K562 (cell line): ENCODE data around the gene HEXIM2. TPM values are rescaled to one million over a fixed set of nuclear protein-coding genes. Genes with fewer than 3 reads are reported as not detected.

Experiments
- BHLHE40 ChIP-seq: IDR thresholded peaks from 2 replicates; pipeline ENCODE4 v1.6.1; 2011; ENCODE audit warnings: low read length, improper control_type of control experiment
- CEBPB ChIP-seq: fragments of 450-650 bp; IDR thresholded peaks from 2 replicates; pipeline ENCODE4 v1.6.1; 2016; ENCODE audit warnings: missing genetic modification characterization, missing compliant biosample characterization
- CGGBP1 ChIP-seq: fragments of 250-450 bp; sonication (Bioruptor Pico); IDR thresholded peaks from 2 replicates; pipeline ENCODE4 v1.9.0; 2021; ENCODE audit warnings: mild to moderate bottlenecking
- DMBX1 ChIP-seq: fragments of 250-450 bp; sonication (Bioruptor Pico); IDR thresholded peaks from 2 replicates; pipeline ENCODE4 v1.8.0; 2022; ENCODE audit warnings: inconsistent platforms, mild to moderate bottlenecking, moderate library complexity, borderline replicate concordance
- HMG20B ChIP-seq: fragments of 250-450 bp; sonication (Bioruptor Pico); IDR thresholded peaks from 2 replicates; pipeline ENCODE4 v1.5.0; 2021; ENCODE audit warnings: mild to moderate bottlenecking
- HMGN3 ChIP-seq: IDR thresholded peaks from 2 replicates; pipeline ENCODE4 v1.6.1; 2011; ENCODE audit warnings: borderline replicate concordance, low read depth, mild to moderate bottlenecking, mixed read lengths, low read length; ENCODE audit not compliant: insufficient read length; ENCODE audit errors: extremely low read depth
- KAT8 ChIP-seq: fragments of 450-650 bp; IDR thresholded peaks from 2 replicates; pipeline ENCODE4 v1.6.1; 2016; ENCODE audit warnings: low read depth, mild to moderate bottlenecking
- MBD2 ChIP-seq: sonication (generic); IDR thresholded peaks from 2 replicates; pipeline ENCODE4 v1.6.1; 2016; ENCODE audit warnings: low read depth, borderline replicate concordance
- POLR2AphosphoS5 ChIP-seq: IDR thresholded peaks from 2 replicates; pipeline ENCODE4 v1.6.1; 2011; ENCODE audit warnings: mild to moderate bottlenecking, low read depth, low read length, moderate library complexity; ENCODE audit not compliant: control insufficient read depth, insufficient read depth
- RBBP5 ChIP-seq: fragments of 200-600 bp; sonication (generic); IDR thresholded peaks from 2 replicates; pipeline ENCODE4 v1.6.1; 2012; ENCODE audit warnings: borderline replicate concordance, mild to moderate bottlenecking, low read length, control low read depth, inconsistent platforms; ENCODE audit not compliant: insufficient read depth, poor library complexity, severe bottlenecking
- XRCC5 ChIP-seq: fragments of 200-400 bp; formaldehyde crosslinking; IDR thresholded peaks from 2 replicates; pipeline ENCODE4 v1.6.1; 2017; ENCODE audit warnings: low read depth, mild to moderate bottlenecking, low read length
- ZNF780A ChIP-seq: fragments of 250-450 bp; sonication (Bioruptor Pico); IDR thresholded peaks from 2 replicates; pipeline ENCODE4 v1.5.0; 2021; ENCODE audit warnings: mild to moderate bottlenecking
- polyA plus RNA-seq, 8 experiments: library from polyadenylated mRNA; depleted of rRNA in 4 of 8; stranded (reverse) in 5 of 8; unstranded in 3 of 8; fragments of >200 nt; fragmentation: Nextera tagmentation in 2 of 8; fragmentation: Illumina TruSeq in 1 of 8; extraction: Ambion mirVana in 2 of 8; extraction: Trizol in 1 of 8; gene quantifications; 2 replicates each; pipeline versions ENCODE4 v1.2.1 to v1.2.3, GENCODE V29; 2011 to 2014; ENCODE audit warnings: inconsistent platforms in 1 of 8, missing spikeins in 1 of 8
- total RNA-seq, 7 experiments: library from RNA; depleted of rRNA in 6 of 7; stranded (reverse); fragments of >200 nt in 6 of 7; fragmentation: Illumina TruSeq in 2 of 7; extraction: Trizol in 2 of 7; gene quantifications; 2 replicates each; pipeline versions ENCODE4 v1.2.1 to v1.2.3, GENCODE V29; 2011 to 2021; ENCODE audit warnings: low replicate concordance in 1 of 7
- TF ChIP-seq, protein P1 (sequence below): fragments of 450-650 bp; formaldehyde crosslinking; IDR thresholded peaks from 2 replicates; pipeline ENCODE4 v1.4.0; 2020; ENCODE audit warnings: mild to moderate bottlenecking, moderate library complexity
- TF ChIP-seq, protein P2 (sequence below), 2 experiments: fragments of 150-350 bp in 1 of 2; IDR thresholded peaks; 2 replicates each; pipeline ENCODE4 v1.6.1; 2012 to 2016; ENCODE audit warnings: low read depth in 2 of 2, low read length in 2 of 2, mild to moderate bottlenecking in 1 of 2, moderate library complexity in 1 of 2

The HEXIM2 gene
- total and polyA plus RNA-seq, 9 of the 15 experiments (the other 6 are each of a cell fraction or from before 2014, with no cell fraction given), result 0.69 to 3.4 (median 1.1) TPM; not detected in 2

GRCh38 chr17:45135192-45135977, 26.3 kb upstream of the HEXIM2 start, which contains the start of gene ACBD4 (continued):
- TF ChIP-seq HMGN3, result no peak
- peak; percentile 53 for TF ChIP-seq POLR2AphosphoS5
- no peak for TF ChIP-seq HMG20B
- no peak for TF ChIP-seq ZNF780A (CRISPR knock-in tag)
- no peak for TF ChIP-seq KAT8
- TF ChIP-seq DMBX1, result 0 out of 2 replicates have a peak, but pooled peaks have one; percentile 41
- TF ChIP-seq, protein P1, sequence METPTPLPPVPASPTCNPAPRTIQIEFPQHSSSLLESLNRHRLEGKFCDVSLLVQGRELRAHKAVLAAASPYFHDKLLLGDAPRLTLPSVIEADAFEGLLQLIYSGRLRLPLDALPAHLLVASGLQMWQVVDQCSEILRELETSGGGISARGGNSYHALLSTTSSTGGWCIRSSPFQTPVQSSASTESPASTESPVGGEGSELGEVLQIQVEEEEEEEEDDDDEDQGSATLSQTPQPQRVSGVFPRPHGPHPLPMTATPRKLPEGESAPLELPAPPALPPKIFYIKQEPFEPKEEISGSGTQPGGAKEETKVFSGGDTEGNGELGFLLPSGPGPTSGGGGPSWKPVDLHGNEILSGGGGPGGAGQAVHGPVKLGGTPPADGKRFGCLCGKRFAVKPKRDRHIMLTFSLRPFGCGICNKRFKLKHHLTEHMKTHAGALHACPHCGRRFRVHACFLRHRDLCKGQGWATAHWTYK, result peak; percentile 33; the same call in 1 of the 2 replicates
- TF ChIP-seq XRCC5, result peak; percentile 99
- TF ChIP-seq, protein P2, sequence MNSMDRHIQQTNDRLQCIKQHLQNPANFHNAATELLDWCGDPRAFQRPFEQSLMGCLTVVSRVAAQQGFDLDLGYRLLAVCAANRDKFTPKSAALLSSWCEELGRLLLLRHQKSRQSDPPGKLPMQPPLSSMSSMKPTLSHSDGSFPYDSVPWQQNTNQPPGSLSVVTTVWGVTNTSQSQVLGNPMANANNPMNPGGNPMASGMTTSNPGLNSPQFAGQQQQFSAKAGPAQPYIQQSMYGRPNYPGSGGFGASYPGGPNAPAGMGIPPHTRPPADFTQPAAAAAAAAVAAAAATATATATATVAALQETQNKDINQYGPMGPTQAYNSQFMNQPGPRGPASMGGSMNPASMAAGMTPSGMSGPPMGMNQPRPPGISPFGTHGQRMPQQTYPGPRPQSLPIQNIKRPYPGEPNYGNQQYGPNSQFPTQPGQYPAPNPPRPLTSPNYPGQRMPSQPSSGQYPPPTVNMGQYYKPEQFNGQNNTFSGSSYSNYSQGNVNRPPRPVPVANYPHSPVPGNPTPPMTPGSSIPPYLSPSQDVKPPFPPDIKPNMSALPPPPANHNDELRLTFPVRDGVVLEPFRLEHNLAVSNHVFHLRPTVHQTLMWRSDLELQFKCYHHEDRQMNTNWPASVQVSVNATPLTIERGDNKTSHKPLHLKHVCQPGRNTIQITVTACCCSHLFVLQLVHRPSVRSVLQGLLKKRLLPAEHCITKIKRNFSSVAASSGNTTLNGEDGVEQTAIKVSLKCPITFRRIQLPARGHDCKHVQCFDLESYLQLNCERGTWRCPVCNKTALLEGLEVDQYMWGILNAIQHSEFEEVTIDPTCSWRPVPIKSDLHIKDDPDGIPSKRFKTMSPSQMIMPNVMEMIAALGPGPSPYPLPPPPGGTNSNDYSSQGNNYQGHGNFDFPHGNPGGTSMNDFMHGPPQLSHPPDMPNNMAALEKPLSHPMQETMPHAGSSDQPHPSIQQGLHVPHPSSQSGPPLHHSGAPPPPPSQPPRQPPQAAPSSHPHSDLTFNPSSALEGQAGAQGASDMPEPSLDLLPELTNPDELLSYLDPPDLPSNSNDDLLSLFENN (IDR thresholded peaks at IDR 0.05; ENCODE audit: low read depth in 2 of 2, low read length in 2 of 2), result peak in 1 of 2 experiments; percentile 52; a peak in 1 of 4 replicates
- 0 out of 2 replicates have a peak, but pooled peaks have one; percentile 26 for TF ChIP-seq BHLHE40
- TF ChIP-seq MBD2, result peak; percentile 95
- TF ChIP-seq CGGBP1 (CRISPR knock-in tag), result no peak
- TF ChIP-seq RBBP5, result no peak
- peak; percentile 88 for TF ChIP-seq CEBPB (tag)
